NCI-H2227 (cell line): Measurements from ENCODE around the gene ZNF860.
"Not testable (repeated sequence)": the region's sequence is repeated elsewhere in the genome, so short reads cannot be mapped to it uniquely, and the experiment has no call there.

Experiments used
- DNase-seq: peaks from one replicate; lab custom pipeline; 2025; ENCODE audit not compliant: unreplicated experiment; lab: John Stamatoyannopoulos, UW

Gene ZNF860

DNA sequence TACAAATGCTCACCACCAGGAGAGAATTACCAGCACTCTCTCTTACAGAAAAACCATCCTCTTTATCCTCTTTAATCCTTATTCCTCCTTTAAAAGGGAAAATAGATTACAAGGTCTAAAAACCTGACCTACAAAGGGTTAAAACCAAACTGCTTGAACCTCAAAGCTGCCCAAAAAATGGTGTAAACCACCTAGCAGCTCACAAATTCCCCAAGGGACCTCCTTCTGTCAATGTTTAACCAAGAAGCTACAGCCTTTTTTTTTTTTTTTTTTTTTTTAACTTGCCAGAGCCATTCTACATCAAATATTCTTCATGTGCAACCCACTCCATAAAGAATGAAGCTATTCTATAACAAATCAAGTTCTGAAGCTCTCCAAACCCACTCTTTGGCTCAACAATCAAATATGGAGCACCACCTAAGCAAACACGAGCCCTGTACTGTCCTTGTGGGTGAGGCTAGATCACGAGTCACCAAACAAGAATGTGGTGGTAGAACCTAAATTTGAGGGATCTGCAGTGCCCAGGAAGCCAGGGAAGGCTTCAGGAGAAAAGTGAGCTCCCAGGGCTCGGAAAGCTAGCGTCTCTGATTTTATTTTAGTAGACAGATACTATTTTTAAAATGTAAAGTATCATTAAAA lies 20.6 kb upstream of the ZNF860 start:
- no peak for DNase-seq

DNA sequence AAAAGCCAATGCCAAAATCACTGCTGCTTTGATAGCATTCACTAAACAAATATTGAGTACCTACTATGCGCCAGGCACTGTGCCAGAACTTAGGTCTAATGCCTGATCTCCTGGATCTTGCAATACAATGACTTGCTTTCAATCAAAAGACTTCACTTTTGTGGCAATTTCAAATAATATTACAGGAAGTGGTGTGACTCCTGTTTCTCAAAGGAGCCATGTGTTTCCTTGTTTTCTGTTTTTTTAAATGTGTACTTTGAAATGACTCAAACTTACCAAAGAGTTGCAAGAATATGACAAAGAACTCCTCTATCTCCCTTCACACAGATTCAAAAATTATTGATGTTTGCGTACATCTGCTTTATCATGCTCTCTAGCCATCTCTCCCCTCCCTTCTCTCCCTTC lies 18.7 kb upstream of the ZNF860 start:
- no peak for DNase-seq

DNA sequence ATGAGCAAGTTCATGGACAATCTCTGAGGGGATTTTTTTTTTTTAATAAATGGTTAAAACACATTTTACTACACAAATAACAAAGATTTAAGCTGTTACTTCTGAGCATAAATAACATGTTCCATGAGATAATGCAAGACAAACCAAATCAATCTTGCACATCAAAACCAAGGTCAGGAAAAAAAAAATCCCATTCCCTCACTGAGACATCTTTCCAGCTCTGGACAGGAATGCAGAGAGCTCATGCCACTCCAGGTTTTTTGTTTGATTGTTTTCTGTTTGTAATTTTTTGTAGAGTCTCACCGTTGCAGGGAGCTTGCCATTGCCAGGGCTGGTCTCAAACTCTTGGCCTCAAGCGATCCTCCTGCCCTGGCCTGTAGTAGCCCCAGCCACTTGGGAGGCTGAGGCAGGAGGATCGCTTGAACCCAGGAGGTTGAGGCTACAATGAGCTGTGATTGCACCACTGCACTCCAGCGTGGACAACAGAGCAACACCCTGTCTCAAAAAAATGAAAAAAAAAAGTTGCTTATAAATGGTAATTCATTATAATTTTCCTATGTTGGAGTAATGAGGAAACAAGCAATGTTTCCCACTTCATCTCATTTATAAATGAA lies 14.5 kb upstream of the ZNF860 start:
- DNase-seq, result no peak

DNA sequence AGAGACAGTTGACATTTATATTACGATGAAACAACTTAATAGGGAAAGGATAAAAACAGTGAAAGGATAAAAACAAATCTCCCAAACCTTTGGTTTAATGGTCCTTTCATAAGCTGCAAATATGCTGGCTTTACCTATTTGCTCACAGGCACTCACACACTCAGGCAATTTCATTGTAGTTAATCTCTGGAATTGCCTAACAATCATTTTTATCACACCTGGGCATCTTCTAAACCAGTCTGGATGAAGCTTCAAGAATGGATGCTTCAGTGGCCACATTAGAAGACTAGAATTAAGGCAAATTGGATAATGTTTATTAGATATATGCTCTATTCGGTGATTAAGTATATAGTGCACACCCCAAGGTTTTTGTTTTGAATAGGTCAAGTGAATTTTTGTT lies 14.0 kb upstream of the ZNF860 start:
- no peak for DNase-seq

DNA sequence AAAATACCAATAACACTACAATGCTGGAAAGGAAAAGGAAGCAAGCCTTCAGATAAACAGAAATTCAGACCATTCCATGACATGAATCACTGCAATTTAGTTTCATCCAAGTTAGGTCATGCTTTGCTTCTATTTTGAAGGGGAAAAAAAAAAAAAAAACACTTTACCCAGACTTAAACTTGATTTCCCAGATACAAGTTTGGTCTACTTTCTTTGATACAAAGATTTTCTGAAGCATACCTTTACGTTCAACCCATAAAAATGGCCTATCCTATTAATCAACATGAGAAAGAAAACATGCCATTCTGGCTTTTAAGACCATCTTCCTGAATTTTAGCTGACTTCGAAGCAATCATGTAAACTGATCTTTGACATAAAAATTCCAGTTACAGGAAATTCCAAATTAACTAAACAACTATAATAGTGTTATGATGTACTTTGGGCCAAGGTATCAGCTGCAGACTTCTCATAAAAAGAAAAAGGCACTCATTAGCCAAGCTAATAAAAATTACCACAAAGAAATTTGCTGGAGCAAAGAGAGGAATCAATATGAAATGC lies 13.1 kb upstream of the ZNF860 start:
- DNase-seq, result no peak

DNA sequence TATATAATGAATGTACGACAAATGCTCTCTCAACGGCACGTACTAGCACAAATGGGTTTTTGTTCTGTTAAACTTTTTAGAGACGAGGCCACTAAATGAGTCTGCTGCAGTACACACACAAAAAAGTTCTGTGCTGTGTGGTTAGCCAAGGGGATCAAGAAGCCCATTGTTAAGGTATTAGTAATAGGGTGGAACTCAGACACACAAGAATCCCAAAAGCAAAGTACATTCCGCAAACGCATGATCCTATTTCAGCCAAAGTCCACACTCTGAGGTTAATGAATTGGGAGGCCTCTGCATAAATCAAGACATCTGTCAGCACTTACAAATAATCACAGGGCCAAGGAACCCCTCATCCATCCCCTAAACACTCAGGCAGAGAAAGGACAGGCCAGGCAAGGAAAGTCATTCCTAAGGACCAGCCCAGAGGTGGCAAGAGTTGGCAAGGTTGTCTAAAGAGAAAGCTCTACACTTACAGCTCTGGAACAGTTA lies 12.6 kb upstream of the ZNF860 start:
- DNase-seq, result no peak

DNA sequence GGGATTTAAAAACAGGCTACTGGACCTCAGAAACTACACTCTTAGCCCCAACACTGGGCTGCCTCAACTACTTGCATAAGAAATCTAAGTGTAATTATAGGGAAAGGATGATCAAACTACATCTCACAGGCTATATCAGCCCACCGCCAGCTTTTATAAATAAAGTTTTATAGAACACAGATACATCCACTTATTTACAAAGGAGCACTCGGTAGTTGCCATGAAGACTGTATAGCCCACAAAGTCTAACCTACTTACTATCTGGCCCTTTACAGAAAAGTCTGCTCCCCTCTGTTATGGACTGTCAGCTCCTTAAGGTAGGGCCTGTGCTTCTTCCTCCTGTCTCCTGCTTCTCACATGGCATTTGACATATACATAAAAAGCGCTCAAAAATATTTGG lies 9.9 kb upstream of the ZNF860 start:
- no peak for DNase-seq

DNA sequence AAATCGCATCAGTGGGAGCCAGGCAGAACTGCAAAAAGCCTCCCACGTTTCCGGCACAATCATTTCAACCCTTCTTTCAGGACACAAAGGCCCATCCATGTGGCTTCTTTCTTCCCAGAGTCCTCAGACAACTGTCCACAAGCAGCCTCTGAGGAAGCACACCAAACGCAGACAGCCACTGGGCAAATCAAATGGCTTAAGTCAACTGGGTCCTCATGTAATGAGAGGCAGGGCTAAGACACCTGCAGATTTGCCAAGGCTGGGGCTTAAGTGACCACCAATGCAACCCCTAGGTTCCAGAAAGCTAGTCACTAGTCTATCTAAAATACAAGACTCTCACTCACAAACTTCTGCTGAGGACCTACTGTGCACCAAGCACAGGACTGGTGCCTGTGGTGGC lies 8.5 kb upstream of the ZNF860 start:
- DNase-seq, result no peak

DNA sequence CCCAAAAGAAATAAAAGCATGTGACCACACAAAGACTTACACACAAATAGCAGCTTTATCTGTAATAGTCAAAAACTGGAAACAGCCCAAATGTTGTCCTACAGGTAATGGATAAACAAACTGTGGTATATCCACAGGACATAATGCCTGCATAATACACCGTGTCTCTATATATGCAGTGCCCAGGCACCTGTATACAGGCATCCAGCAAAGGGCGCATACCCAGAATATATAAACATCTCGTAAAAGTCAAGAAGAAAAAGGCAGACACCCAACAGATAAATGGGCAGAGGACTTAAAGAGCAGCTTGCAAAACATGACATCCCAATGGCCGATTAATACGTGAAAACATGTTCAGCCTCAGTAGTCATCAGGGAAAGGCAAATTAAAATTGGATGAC lies 7.7 kb upstream of the ZNF860 start:
- no peak for DNase-seq

DNA sequence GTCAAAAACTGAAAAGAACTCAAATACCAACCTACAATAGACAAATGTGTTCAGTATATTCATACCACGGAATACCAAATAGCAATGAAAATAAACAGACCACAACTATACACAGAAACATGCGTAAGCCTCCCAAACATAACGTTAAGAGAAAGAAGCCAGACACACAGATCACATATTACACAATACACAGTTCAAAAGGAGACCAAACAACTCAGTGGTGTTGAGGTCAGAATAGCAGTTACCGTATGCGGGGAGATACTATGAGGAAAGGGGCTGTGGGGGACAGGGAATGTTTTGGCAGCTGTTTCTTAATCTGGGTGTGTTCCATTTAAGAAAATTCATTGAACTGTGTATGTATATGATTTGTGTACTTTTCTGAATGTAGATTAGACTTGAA lies 7.1 kb upstream of the ZNF860 start:
- no peak for DNase-seq

DNA sequence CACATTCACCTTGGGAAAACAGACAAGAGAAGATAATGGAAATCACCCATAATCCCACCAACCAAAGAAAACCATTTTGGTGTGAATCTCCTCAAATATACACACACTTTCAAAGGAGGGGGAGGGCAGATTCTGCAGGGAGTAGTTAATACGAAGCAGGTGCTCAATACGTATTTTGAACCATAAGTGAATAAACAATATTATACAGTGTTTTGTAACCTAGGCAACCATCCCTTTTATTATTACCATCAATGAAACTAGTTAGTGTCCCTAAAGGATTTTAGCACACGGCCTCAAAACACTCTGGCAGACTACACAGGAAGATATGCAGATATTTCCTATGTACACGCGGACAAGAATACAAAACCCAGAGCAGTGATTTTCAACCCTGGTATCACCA lies 6.6 kb upstream of the ZNF860 start:
- no peak for DNase-seq

DNA sequence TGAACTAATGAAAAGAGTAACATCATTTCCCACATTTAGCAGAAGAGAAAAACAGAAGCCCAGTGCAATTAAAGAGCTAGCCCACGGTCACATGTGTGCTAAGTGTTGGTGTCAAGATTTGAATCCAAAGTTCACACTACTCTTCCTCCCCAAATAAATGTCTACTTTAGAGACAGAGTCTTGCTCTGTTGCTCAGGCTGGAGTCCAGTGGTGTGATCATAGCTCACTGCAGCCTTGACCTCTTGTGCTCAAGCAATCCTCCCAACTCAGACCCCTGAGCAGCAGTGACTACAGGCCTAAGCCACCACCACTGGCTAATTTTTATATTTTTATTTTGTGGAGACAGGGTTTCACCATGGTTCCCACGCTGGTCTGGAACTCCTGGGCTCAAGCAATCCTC lies 5.2 kb upstream of the ZNF860 start:
- DNase-seq, result no peak

DNA sequence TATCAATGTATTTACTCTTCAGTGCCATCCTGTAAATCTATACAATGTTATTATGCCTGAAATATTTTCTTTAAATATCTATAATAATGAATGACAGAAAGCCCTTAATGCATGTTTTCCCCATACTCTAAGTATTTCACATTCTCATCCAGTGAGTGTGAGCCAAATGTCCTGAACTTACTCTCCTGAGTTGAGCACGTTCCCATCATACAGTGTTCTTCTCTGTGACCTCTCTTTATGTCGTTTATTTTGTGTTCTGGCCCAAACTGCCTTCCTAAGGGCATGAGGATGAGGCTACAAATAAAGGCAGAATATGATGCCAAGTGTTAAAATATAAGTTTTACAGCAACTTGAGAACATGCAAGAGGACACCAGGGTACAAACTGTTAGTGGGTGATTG lies 3.8 kb upstream of the ZNF860 start:
- DNase-seq, result no peak

DNA sequence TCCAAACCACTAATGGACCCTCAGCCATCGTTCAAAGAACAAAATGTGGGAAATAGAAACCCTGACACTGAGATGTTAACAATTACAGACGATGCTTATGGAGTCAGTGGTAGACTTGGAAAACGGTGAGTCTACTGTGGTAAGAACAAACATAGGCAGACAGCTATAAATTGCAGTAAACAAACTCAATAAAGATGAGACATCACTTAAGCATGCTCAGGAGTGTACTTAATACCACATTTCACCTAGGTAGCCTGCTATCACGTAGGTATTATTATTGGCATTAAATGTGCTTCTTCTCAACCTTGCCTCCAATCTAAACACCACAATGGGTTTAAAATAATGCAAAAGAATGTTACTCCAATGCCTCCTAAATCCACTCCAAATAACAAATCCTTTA lies 3.0 kb upstream of the ZNF860 start:
- no peak for DNase-seq

DNA sequence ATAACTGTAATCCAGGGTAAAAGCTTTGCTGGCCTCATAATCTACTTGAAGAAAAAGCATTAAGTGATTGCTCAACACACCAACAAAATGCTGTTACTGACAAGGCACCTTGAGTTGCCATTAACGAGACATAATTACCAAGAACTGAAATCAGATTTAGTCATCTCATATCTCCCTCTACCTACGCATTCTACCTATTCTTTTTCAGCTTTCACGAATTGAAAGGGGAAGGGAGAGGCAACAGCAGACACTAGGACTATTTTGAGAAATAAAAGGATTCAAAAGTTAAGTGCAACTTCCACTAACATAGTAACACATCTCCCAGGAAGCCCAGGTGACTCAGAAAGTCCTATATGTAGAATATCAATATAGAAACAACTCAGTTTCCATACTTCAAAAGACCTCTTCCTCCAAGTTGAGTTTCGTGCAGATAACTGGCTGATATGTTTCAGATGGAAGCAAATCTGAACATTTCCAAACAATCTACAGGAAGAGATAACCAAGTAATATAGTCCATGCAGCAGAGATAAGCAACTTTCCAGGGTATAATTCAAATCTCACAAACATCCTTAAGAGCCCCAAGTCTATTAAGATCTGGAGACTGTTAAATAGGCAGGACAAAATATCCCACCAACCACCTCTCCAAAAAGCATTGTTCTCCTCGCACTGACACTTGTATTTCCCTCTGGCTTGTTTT lies 2.4 kb upstream of the ZNF860 start:
- no peak for DNase-seq

- peak; percentile 53 for DNase-seq
Observed at GRCh38 chr3:31980530-31981205, 882 bp upstream of the ZNF860 start.

DNA sequence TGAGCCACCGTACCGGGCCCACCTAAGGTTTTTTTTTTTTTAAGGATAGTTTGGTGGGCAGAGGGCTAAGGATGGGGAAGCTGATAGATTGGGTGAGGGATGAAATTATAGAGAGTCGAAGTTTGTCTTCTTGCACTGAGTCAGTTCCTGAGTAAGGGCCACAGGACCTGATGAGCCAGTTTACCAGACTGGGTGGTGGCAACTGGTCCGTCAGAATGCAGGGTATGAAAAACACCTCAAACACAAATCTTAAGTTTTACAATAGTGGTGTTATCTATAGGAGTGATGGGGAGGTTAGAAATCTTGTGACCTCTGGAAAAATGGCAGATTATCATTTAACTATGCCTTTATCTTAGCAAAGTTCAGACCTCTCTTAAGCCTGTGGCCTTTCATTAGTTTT lies 2.8 kb downstream of the ZNF860 start:
- no peak for DNase-seq

GRCh38 chr3:31985831-31986230 lies 4.3 kb downstream of the ZNF860 start:
- no peak for DNase-seq

DNA sequence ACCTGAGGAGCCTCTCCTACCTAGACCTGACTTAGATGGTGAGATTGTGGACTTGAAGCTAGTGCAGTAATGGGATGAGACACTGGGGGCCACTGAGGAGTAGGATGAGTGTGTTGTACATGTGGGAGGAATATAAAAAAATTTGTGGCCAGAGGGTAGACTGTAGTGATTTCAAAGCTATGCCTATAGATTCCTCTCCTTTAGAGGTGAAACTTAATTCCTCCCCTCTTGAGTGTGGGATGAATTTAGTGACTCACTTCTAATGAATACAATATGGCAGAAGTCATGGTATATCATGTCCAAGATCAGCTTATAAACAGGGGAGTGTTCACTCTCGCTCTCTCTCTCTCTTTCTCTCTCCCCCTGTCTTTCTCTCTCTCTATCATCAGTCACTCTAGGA lies 6.7 kb downstream of the ZNF860 start:
- no peak for DNase-seq

- not testable (repeated sequence) for DNase-seq
Observed at GRCh38 chr3:31992995-31993394, 11.4 kb downstream of the ZNF860 start.

DNA sequence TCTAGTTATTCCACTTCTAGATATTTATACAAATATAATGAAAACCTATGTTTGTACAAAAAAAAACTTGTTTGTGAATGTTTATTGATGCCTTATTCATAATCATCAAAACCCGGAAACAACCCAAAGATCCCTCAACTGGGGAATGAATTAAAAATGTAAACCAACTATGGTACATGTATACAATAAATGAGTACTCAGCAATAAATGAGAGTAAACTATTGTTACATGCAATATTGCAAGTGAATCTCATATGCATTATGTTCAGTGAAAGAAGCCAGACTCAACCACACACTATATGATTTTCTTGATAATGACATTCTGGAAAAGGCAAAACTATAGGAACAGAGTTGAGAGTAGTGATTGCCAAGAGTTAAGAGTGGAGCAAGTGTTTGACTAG lies 12.3 kb downstream of the ZNF860 start:
- no peak for DNase-seq

- DNase-seq, result not testable (repeated sequence)
Observed at GRCh38 chr3:31995026-31995425, 13.5 kb downstream of the ZNF860 start.
